Lung (tissue), 16 donors: ENCODE measurements around the gene ZNF154. TPM values are rescaled to one million over a fixed set of nuclear protein-coding genes. Genes with fewer than 3 reads are reported as not detected.

Source experiments
- ATAC-seq: fragments of 200-7000 bp; cut with Tn5 transposase; one replicate; pipeline ENCODE4 v1.9.1; 2020; ENCODE audit warnings: moderate number of reproducible peaks; ENCODE audit not compliant: insufficient read depth, low FRiP score
- DNase-seq, 3 donors: peaks; one replicate each; pipeline ENCODE4 v3.0.0-alpha.2; 2013 to 2017
- H3K27ac ChIP-seq, 2 donors: one replicate each; pipeline ENCODE4 v1.5.1; 2013; ENCODE audit warnings: mild to moderate bottlenecking in 2 of 2, moderate library complexity in 2 of 2, control low read depth in 1 of 2, inconsistent platforms in 1 of 2, low read depth in 1 of 2, low read length in 1 of 2
- H3K27me3 ChIP-seq, 3 donors: one replicate each; pipeline ENCODE4 v1.5.1; 2013; ENCODE audit warnings: low read length in 2 of 3; ENCODE audit not compliant: control insufficient read depth in 3 of 3, insufficient read depth in 3 of 3
- H3K36me3 ChIP-seq, 4 donors: one replicate each; pipeline ENCODE4 v1.5.1; 2013; ENCODE audit warnings: low read length in 4 of 4, mild to moderate bottlenecking in 1 of 4, moderate library complexity in 1 of 4; ENCODE audit not compliant: control insufficient read depth in 4 of 4, insufficient read depth in 4 of 4
- H3K4me1 ChIP-seq, 5 donors: one replicate each; pipeline ENCODE4 v1.5.1; 2013; ENCODE audit warnings: low read length in 5 of 5, mild to moderate bottlenecking in 2 of 5, moderate library complexity in 1 of 5; ENCODE audit not compliant: control insufficient read depth in 5 of 5, insufficient read depth in 5 of 5
- H3K4me3 ChIP-seq: one replicate; pipeline ENCODE4 v1.5.1; 2013; ENCODE audit warnings: mild to moderate bottlenecking, control low read depth, moderate library complexity
- H3K9ac ChIP-seq, 2 donors: one replicate each; pipeline ENCODE4 v1.5.1; 2013; ENCODE audit warnings: low read length in 2 of 2, control low read depth in 1 of 2; ENCODE audit not compliant: insufficient read depth in 1 of 2
- H3K9me3 ChIP-seq, 4 donors: one replicate each; pipeline ENCODE4 v1.5.1; 2013; ENCODE audit warnings: low read length in 3 of 4, mild to moderate bottlenecking in 1 of 4, moderate library complexity in 1 of 4; ENCODE audit not compliant: control insufficient read depth in 4 of 4, insufficient read depth in 3 of 4
- CTCF ChIP-seq: IDR thresholded peaks from 2 replicates; pipeline ENCODE4 v1.5.1; 2012; ENCODE audit warnings: mild to moderate bottlenecking; ENCODE audit errors: control extremely low read depth, extremely low read depth
- WGBS, 2 donors: extraction: QIAGEN DNeasy Blood & Tissue Kit; methylation state at CpG; one replicate each; pipeline ENCODE4 v1.1.7; 2013; 5-methylcytosine and 5-hydroxymethylcytosine counted together
- long read RNA-seq, 5 donors: transcript quantifications; one replicate each; lab custom pipeline, GENCODE V29; 2026
- polyA plus RNA-seq, 2 donors: library from polyadenylated mRNA; stranded (reverse); fragments of 200-250 nt; gene quantifications; one replicate each; pipeline ENCODE4 v1.2.1, GENCODE V29; 2013
- total RNA-seq, 2 donors: library from RNA; depleted of rRNA in 1 of 2; stranded (reverse); fragments of >200 nt in 1 of 2; gene quantifications; one replicate each; pipeline ENCODE4 v1.2.1, GENCODE V29; 2014 to 2021
- donor health status: control.
- donor health status: control.
- donor health status: Bipolar disorder and iron deficiency.
- donor health status: healthy.
- donor health status: DM: yes; HTN: yes; CAD: no.

The ZNF154 gene
- total RNA-seq: 10 to 100 TPM in 1 of 2 donors, 1 to 10 TPM in 1; 3.7 to 34.6 TPM
- 1 to 10 TPM; 1.2 to 1.9 TPM for polyA plus RNA-seq
- long read RNA-seq, donor 1, full-length matches to known transcripts: 2 of 13 reads
- long read RNA-seq, donor 1, partial matches to known transcripts: 11 of 13 reads
- long read RNA-seq, donor 1, other reads (novel, unspliced or antisense): 0 of 13 reads
- long read RNA-seq, donor 2, partial matches to known transcripts: 9 of 9 reads
- long read RNA-seq, donor 2, other reads (novel, unspliced or antisense): 0 of 9 reads
- long read RNA-seq, donor 3, partial matches to known transcripts: 5 of 5 reads
- long read RNA-seq, donor 3, other reads (novel, unspliced or antisense): 0 of 5 reads
- long read RNA-seq, donor 4: 0 reads
- long read RNA-seq, donor 5, partial matches to known transcripts: 10 of 10 reads
- long read RNA-seq, donor 5, other reads (novel, unspliced or antisense): 0 of 10 reads

DNA sequence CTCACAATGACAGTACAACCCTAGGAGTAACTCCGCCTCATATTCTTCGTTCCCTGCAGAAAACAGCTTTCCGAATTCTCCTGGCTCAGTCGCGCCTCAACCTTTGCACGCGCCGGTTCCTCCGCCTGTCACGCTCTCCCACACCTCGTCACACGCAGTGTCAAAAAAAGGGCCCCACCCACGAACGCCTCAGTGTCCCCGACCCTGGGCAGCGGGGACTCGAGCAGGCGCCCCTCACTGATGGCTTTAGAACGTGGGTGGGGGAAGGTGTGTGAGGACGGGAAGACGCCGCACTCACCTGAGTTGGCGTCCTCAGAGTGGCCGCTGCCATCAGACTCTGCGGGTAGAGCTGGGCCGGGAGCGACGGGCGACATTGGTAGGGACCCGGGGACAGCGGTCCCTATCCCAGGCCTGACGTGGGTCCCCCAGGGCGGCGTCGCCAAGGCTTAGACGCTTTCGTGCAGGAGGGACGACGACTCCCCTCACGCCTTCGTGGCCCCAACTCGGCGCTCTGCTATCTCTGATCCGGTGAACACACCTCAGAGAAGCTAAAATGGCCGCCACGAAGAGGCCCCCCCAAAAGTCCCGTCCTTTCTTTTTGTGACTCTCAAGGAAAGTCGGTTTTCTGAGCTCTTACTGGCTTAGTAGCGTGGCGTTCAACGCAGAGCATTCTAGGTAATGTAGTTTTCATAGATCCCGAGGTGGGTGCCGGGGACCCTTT lies at the start of gene ZNF154:
Gene ZNF154, minus strand, starts transcription at position 564 of the 721 bp plus-strand sequence. Its CDS starts 233 bp downstream, at position 331.
- Histone ChIP-seq H3K36me3 (peaks cover 0 to 40% (median 22%) of the 10 kb centered on the region in 4 donors), H3K4me3 (peak within 1 kb of the TSS; percentile 56), H3K9ac (peak within 1 kb of the TSS; percentile 63 to 93), H3K27me3 (no peaks in the 10 kb centered on the region), H3K9me3 (peaks cover 0 to 64% (median 25%) of the 10 kb centered on the region in 4 donors), H3K4me1 (peaks cover 0 to 18% (median 3%) of the 10 kb centered on the region in 5 donors), H3K27ac (peak within 1 kb of the TSS; percentile 50 to 88)
- DNase-seq (peak; percentile 89 to 95 (median 95)), ATAC-seq (no peak)
- no peak for TF ChIP-seq CTCF
- WGBS, 2 donors: 0 to 3% methylated on average over 53 of the region's 53 CpGs

- Histone ChIP-seq H3K9ac (no peak overlapping the region), H3K27ac (no peak overlapping the region), H3K36me3 (peaks cover 40 to 81% (median 59%) of the 10 kb centered on the region in 4 donors), H3K4me3 (no peak overlapping the region), H3K4me1 (no peaks in the 10 kb centered on the region), H3K27me3 (no peaks in the 10 kb centered on the region), H3K9me3 (peaks cover under 1 to 39% (median 24%) of the 10 kb centered on the region in 4 donors)
- ATAC-seq (no peak), DNase-seq (no peak)
- WGBS, 2 donors: 94 to 96% methylated on average over 2 of the region's 2 CpGs
- no peak for TF ChIP-seq CTCF
These were observed 48.9 kb upstream of the ZNF154 start for GRCh38 chr19:57757941-57758340.

- no peak for TF ChIP-seq CTCF
- Histone ChIP-seq H3K9ac (no peak overlapping the region), H3K4me3 (no peak overlapping the region), H3K9me3 (peaks cover 6 to 56% (median 40%) of the 10 kb centered on the region in 4 donors), H3K27me3 (no peaks in the 10 kb centered on the region), H3K27ac (no peak overlapping the region), H3K36me3 (peaks cover 56 to 93% (median 79%) of the 10 kb centered on the region in 4 donors), H3K4me1 (no peaks in the 10 kb centered on the region)
- WGBS, 2 donors: 85 to 98% methylated on average over 4 of the region's 4 CpGs
- no peak for DNase-seq
- ATAC-seq: no peak
These were observed 46.0 kb upstream of the ZNF154 start for GRCh38 chr19:57755031-57755430.
